HepG2 (cell line): ENCODE results near the gene MED15. TPM values are rescaled to one million over a fixed set of nuclear protein-coding genes. Genes with fewer than 3 reads are reported as not detected.

Experiments used
- ATAC-seq: fragments of 200-7000 bp; cut with Tn5 transposase; 3 replicates; pipeline ENCODE4 v1.9.1; 2020; ENCODE audit warnings: mild to moderate bottlenecking, moderate library complexity
- BruUV-seq: library from RNA; stranded (reverse); fragments of 400-500 nt; replicated peaks from 2 replicates; lab custom pipeline; 2021; lab: Mats Ljungman, UMichigan
- CTCF ChIA-PET: fragments of 300-600 bp; formaldehyde crosslinking; extraction: SDS; loops from one replicate; lab custom pipeline; 2021; ENCODE audit warnings: low total read pairs, inconsistent platforms, low intra/inter-chr PET ratio; lab: Yijun Ruan, JAX
- POLR2A ChIA-PET: fragments of 350-600 bp; sonication (Branson Sonifier 250); formaldehyde crosslinking; loops from one replicate; lab custom pipeline; 2020; ENCODE audit warnings: antibody characterized with exemption, inconsistent platforms; lab: Yijun Ruan, JAX
- DNase-seq: peaks from one replicate; pipeline ENCODE4 v3.0.0-alpha.2; 2015; ENCODE audit warnings: low spot score
- FAIRE-seq: peaks from 3 replicates; lab custom pipeline; 2011; peaks lifted over from hg19 to GRCh38; lab: Jason Lieb, UNC
- H2AFZ ChIP-seq: one replicate; pipeline ENCODE4 v1.6.1; 2011; ENCODE audit warnings: low read length, inconsistent platforms
- H3K27ac ChIP-seq: fragments of 300-600 bp; 3 replicates; pipeline ENCODE4 v1.8.0; 2011; ENCODE audit warnings: mixed run types, mild to moderate bottlenecking, mixed read lengths, low read length, inconsistent platforms; ENCODE audit not compliant: insufficient read depth; ENCODE audit errors: extremely low read length
- H3K27me3 ChIP-seq, 2 experiments: fragments of 200-600 bp in 1 of 2; 2 replicates in 1 of 2; 3 replicates in 1 of 2; pipeline versions ENCODE4 v1.6.0 to v1.8.0; 2011; ENCODE audit warnings: low read length in 2 of 2, mild to moderate bottlenecking in 2 of 2, moderate library complexity in 2 of 2, inconsistent platforms in 1 of 2; ENCODE audit not compliant: insufficient read depth in 2 of 2, control insufficient read depth in 1 of 2
- H3K36me3 ChIP-seq, 2 experiments: fragments of 200-600 bp in 1 of 2; replicated peaks in 1 of 2; 2 replicates in 1 of 2; 3 replicates in 1 of 2; pipeline versions ENCODE4 v1.5.1 to v1.8.0; 2011; ENCODE audit warnings: low read length in 2 of 2, inconsistent platforms in 1 of 2; ENCODE audit not compliant: insufficient read depth in 2 of 2, control insufficient read depth in 1 of 2
- H3K4me1 ChIP-seq: 2 replicates; pipeline ENCODE4 v1.5.1; 2012; ENCODE audit warnings: low read length, inconsistent platforms; ENCODE audit not compliant: insufficient read depth
- H3K4me2 ChIP-seq: 2 replicates; pipeline ENCODE4 v1.6.0; 2011; ENCODE audit warnings: low read depth, low read length, inconsistent platforms
- H3K4me3 ChIP-seq, 3 experiments: fragments of 200-600 bp in 1 of 3; sonication (generic), shearing (Covaris generic) in 1 of 3; replicated peaks in 1 of 3; 2 replicates each; pipeline ENCODE4 v1.5.1; 2011 to 2016; ENCODE audit warnings: low read length in 3 of 3, inconsistent platforms in 2 of 3, low read depth in 2 of 3, mild to moderate bottlenecking in 2 of 3, control low read depth in 1 of 3, mixed read lengths in 1 of 3; ENCODE audit not compliant: insufficient read depth in 1 of 3
- H3K79me2 ChIP-seq: one replicate; pipeline ENCODE4 v1.6.1; 2011; ENCODE audit warnings: low read length, inconsistent platforms; ENCODE audit not compliant: insufficient read depth
- H3K9ac ChIP-seq: 2 replicates; pipeline ENCODE4 v1.6.0; 2011; ENCODE audit warnings: mild to moderate bottlenecking, low read depth, low read length, inconsistent platforms; ENCODE audit not compliant: insufficient read depth
- H3K9me3 ChIP-seq: 2 replicates; pipeline ENCODE4 v1.5.1; 2012; ENCODE audit warnings: mild to moderate bottlenecking, low read length
- H4K20me1 ChIP-seq: 2 replicates; pipeline ENCODE4 v1.6.0; 2011; ENCODE audit warnings: inconsistent platforms, mild to moderate bottlenecking, low read length, moderate library complexity; ENCODE audit not compliant: insufficient read depth
- CENPX ChIP-seq: sonication (generic); formaldehyde crosslinking; IDR thresholded peaks from 2 replicates; pipeline ENCODE4 v1.9.0; 2021; ENCODE audit warnings: mild to moderate bottlenecking, missing genetic modification reagents, moderate library complexity
- ETS1 ChIP-seq: sonication (generic); formaldehyde crosslinking; IDR thresholded peaks from 2 replicates; pipeline ENCODE4 v1.4.0; 2020; ENCODE audit warnings: missing genetic modification reagents
- HDAC6 ChIP-seq: fragments of 200-600 bp; sonication (generic); IDR thresholded peaks from 2 replicates; pipeline ENCODE4 v1.7.0; 2017; ENCODE audit warnings: mild to moderate bottlenecking, antibody characterized with exemption, low read length, low read depth
- HES4 ChIP-seq: sonication (generic); formaldehyde crosslinking; IDR thresholded peaks from 2 replicates; pipeline ENCODE4 v1.9.0; 2021; ENCODE audit warnings: mild to moderate bottlenecking, missing genetic modification reagents, borderline replicate concordance
- HOXA5 ChIP-seq: sonication (generic); formaldehyde crosslinking; IDR thresholded peaks from 2 replicates; pipeline ENCODE4 v1.4.0; 2020; ENCODE audit warnings: missing genetic modification reagents
- NFIB ChIP-seq: sonication (generic); formaldehyde crosslinking; IDR thresholded peaks from 2 replicates; pipeline ENCODE4 v1.9.0; 2021; ENCODE audit warnings: missing genetic modification reagents, mild to moderate bottlenecking, borderline replicate concordance
- NFKB2 ChIP-seq: sonication (generic); formaldehyde crosslinking; IDR thresholded peaks from 2 replicates; pipeline ENCODE4 v1.4.0; 2020; ENCODE audit warnings: missing genetic modification reagents, borderline replicate concordance
- NONO ChIP-seq, 2 experiments: fragments of 450-650 bp in 1 of 2; sonication (generic) in 1 of 2; formaldehyde crosslinking in 1 of 2; IDR thresholded peaks in 1 of 2; conservative IDR thresholded peaks in 1 of 2; 2 replicates each; pipeline versions ENCODE4 v1.6.1 to v1.8.0; 2017 to 2022; ENCODE audit warnings: mild to moderate bottlenecking in 1 of 2, missing genetic modification reagents in 1 of 2, moderate library complexity in 1 of 2
- PRMT3 ChIP-seq: sonication (generic); formaldehyde crosslinking; IDR thresholded peaks from 2 replicates; pipeline ENCODE4 v1.8.1; 2022; ENCODE audit warnings: low read depth, mild to moderate bottlenecking, moderate library complexity, missing genetic modification reagents, borderline replicate concordance
- RFX3 ChIP-seq: IDR thresholded peaks from 2 replicates; pipeline ENCODE4 v1.6.1; 2016; ENCODE audit warnings: missing biosample characterization, missing genetic modification reagents
- SALL1 ChIP-seq: sonication (generic); formaldehyde crosslinking; IDR thresholded peaks from 2 replicates; pipeline ENCODE4 v1.8.0; 2022; ENCODE audit warnings: mild to moderate bottlenecking, missing genetic modification reagents
- ZBTB10 ChIP-seq: sonication (generic); formaldehyde crosslinking; IDR thresholded peaks from 2 replicates; pipeline ENCODE4 v1.4.0; 2020; ENCODE audit warnings: missing genetic modification reagents, borderline replicate concordance
- ZNF549 ChIP-seq: sonication (generic); formaldehyde crosslinking; IDR thresholded peaks from 2 replicates; pipeline ENCODE4 v1.5.0; 2020; ENCODE audit warnings: missing genetic modification reagents
- WGBS: methylation state at CpG from one replicate; pipeline ENCODE4 v1.1.6; 2017; ENCODE audit warnings: low lambda C conversion rate; 5-methylcytosine and 5-hydroxymethylcytosine counted together
- in situ Hi-C: cut with HindIII; loops from 2 replicates; pipeline ENCODE4 v1.10.0; 2017; ENCODE audit warnings: low pct_unique_long_range_greater_than_20kb; ENCODE audit not compliant: extremely low pct_ligation_motif_present
- intact Hi-C: fragments of 100-400 bp; cut with micrococcal nuclease; formaldehyde crosslinking; loops from one replicate; pipeline ENCODE4 v1.10.0; 2022; ENCODE audit not compliant: unreplicated experiment
- polyA plus RNA-seq, 8 experiments: library from polyadenylated mRNA; depleted of rRNA in 3 of 8; stranded (reverse) in 7 of 8; unstranded in 1 of 8; fragments of >200 nt; fragmentation: Illumina TruSeq in 4 of 8; extraction: Trizol in 4 of 8; gene quantifications; 2 replicates each; pipeline versions ENCODE4 v1.2.1 to v1.2.3, GENCODE V29; 2011 to 2016; ENCODE audit warnings: low read depth in 4 of 8, missing spikeins in 1 of 8, mixed read lengths in 1 of 8; ENCODE audit not compliant: insufficient read depth in 1 of 8
- total RNA-seq, 5 experiments: library from RNA; depleted of rRNA; stranded (reverse); fragments of >200 nt; fragmentation: Illumina TruSeq; extraction: Trizol; gene quantifications; 2 replicates each; pipeline ENCODE4 v1.2.3, GENCODE V29; 2016; ENCODE audit warnings: low read depth in 1 of 5

The MED15 gene
- total and polyA plus RNA-seq, 2 of the 13 experiments (the other 11 are each of a cell fraction or from before 2014, with no cell fraction given), result 14.3 to 27.0 TPM

- no peak overlapping the region for H3K4me2 ChIP-seq
- in situ Hi-C loops, result no loop called here
- peaks cover 9 to 54% of the 10 kb centered on the region in 2 experiments; a peak in 4 of 5 replicates for H3K36me3 ChIP-seq
- no TSS peak for BruUV-seq
- H3K79me2 ChIP-seq, result peaks cover 82% of the 10 kb centered on the region
- TF ChIP-seq HES4 (CRISPR knock-in tag), result no peak
- no peak for TF ChIP-seq HOXA5 (CRISPR knock-in tag)
- no peak for TF ChIP-seq NFKB2
- no peak for TF ChIP-seq RFX3 (CRISPR knock-in tag)
- TF ChIP-seq ZBTB10 (CRISPR knock-in tag), result no peak
- no peak for TF ChIP-seq ZNF549 (CRISPR knock-in tag)
- no peak for TF ChIP-seq PRMT3 (CRISPR knock-in tag)
- TF ChIP-seq CENPX (CRISPR knock-in tag), result no peak
- no peak for TF ChIP-seq ETS1
- TF ChIP-seq SALL1 (CRISPR knock-in tag), result no peak
- no peak for TF ChIP-seq HDAC6
- no peak for TF ChIP-seq NFIB
- TF ChIP-seq NONO (IDR thresholded peaks at IDR 0.05), result no peak
- TF ChIP-seq NONO (CRISPR knock-in tag; conservative IDR thresholded peaks at IDR 0.05), result no peak
- 80% methylated on average over 1 of the region's 7 CpGs for WGBS
- POLR2A ChIA-PET, result no interaction called here
- ATAC-seq (no peak), FAIRE-seq (no peak), DNase-seq (no peak)
- H3K27me3 ChIP-seq, result no peaks in the 10 kb centered on the region
- no peak overlapping the region for H2AFZ ChIP-seq
- CTCF ChIA-PET, result no interaction called here
- no peak overlapping the region for H3K27ac ChIP-seq
- H3K9me3 ChIP-seq, result no peaks in the 10 kb centered on the region
- intact Hi-C loops, result no loop called here
- peaks cover 59% of the 10 kb centered on the region for H4K20me1 ChIP-seq
- peaks cover 51% of the 10 kb centered on the region for H3K4me1 ChIP-seq
- H3K9ac ChIP-seq, result no peak overlapping the region
- no peak overlapping the region for H3K4me3 ChIP-seq
Observed at GRCh38 chr22:20528405-20528978, 21.1 kb downstream of the MED15 start.
